Hippocampal formation (tissue), 2 donors: ENCODE results near the gene ST3GAL2.
"Not testable (repeated sequence)": the region's sequence is repeated elsewhere in the genome, so short reads cannot be mapped to it uniquely, and the experiment has no call there.

Source experiments
- DNase-seq, 2 donors: peaks; one replicate each; lab custom pipeline; 2025; lab: John Stamatoyannopoulos, UW

The ST3GAL2 gene

DNA sequence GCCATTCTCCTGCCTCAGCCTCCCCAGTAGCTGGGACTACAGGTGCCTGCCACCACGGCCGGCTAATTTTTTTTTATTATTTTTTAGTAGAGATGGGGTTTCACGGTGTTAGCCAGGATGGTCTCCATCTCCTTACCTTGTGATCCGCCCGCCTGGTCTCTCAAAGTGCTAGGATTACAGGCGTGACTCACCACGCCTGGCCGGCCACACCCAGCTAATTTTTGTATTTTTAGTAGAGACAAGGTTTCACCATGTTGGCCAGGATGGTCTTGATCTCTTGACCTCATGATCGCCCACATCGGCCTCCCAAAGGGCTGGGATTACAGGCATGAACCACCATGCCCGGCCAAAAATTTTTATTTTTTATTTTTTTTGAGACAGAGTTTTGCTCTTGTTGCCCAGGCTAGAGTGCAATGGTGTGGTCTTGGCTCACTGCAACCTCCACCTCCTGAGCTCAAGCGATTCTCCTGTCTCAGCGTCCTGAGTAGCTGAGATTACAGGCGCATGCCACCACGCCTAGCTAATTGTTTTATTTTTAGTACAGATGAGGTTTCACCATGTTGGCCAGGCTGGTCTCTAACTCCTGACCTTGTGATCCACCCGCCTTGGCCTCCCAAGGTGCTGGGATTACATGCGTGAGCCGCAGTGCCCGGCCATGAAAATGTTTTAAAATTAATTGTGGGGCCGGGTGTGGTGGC, 52.5 kb downstream of the ST3GAL2 start:
- not testable (repeated sequence) for DNase-seq

DNA sequence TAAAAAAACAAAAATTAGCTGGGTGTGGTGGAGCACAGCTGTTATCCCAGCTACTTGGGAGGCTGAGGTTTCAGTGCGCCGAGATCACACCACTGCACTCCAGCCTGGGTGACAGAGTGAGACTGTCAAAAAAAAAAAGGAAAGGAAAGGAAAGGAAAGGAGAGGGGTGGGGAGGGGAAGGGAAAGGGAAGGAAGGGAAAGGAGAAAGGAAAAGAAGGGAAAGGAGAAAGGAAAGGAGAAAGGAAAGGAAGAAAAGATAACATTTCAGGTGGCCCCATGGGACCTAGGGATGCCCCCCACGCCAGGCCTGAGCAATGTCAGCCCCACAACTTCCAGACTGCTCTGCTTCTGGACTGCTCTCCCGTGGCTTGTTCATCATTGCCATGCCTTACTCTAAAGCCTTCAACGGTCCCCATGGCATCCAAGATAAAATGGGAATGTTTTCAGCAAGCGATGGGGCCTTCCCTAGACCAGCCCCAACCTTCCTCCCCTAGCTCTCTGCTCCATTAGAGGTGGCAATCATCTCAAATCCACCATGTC, 55.4 kb downstream of the ST3GAL2 start:
- DNase-seq: no peak

DNA sequence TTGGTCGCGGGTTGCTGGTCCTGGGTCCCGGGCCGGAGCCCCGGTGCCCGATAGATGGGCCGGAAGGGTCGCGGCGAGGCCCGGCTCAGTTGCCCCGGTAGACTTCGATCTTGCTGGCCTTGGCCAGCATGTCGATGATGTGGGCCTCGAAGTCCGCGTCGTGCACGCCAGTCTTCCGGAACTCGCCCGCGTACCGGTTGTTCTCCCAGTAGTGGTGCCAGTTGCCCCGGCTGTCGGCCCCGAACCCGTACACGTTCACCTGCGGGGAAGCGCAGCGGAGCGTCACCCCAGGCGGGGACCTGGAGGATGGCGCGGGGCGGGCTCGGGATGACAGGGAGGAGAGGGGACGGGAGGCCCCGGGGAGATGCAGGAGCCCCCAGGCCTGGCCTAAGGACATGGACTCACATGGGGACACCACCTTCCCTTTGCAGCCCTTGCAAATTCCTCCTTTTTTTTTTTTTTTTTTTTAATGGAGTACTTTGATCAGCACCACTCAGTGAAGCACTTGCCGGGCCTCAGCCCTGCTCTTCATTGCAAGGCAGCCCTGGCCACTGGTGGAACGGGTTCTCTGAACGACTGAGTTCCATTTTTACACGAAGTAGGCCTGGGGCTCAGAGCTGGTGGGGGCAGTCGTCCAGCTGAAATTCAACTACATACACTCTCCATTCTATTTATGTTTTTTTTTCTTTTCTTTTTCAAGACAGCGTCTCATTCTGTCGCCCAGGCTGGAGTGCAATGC, 57.1 kb downstream of the ST3GAL2 start:
- DNase-seq: no peak

- peak; percentile 98 for DNase-seq
These were observed 57.8 kb downstream of the ST3GAL2 start for GRCh38 chr16:70380919-70381603.

DNA sequence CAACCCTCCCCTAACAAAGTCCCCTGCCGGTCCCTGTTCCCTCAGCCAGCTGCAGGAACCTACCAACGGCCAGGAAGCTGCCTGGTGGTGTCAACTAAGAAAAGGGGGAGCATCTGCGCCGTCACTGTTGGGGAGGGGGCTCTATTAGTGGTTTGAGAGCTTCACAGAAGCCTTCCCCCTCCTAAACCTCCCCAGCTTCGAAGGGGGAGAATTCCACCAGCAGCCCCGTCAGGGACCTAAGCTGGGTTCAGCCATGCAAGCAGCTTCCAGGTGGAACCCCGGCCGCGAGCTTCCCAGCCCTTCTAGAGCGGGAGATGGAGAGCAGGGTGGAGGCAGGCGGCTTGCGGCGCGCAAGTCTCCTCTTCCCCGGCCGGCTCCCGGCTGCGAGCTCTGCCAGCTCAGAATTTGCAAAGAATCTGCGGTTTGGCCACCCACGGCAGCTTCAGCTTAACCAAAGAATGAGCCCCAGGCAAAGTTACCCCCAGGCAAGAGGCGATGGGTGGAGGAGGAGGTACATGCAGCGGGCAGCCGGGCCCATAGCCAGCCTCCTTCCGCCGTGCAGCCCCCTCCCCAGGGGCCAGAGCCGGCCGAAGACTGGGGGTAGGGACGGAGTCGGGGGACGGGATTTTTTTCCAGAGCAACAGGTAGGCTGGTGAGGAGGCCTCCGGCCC, 58.5 kb downstream of the ST3GAL2 start:
- DNase-seq: peak in 1 of 2 donors; percentile 27

GRCh38 chr16:70378869-70379493, 59.9 kb downstream of the ST3GAL2 start:
- DNase-seq: no peak

DNA sequence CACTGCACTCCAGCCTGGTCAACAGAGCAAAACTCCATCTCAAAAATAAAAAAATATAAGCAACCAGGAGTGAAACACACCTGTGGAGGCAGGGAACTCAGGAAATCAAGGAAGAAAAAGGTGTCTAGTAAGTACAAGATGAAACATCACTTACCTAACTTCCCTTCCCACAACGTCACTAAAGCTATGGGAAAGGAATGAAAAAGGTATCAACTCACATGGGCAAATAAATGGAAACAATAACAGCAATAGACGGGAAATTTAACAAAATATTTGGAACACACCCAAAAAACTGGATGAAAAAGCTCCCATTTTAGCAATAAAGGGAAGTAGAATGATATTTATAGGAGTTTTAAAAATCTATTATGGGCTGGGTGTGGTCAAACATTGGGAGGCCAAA, 61.1 kb downstream of the ST3GAL2 start:
- DNase-seq: no peak

GRCh38 chr16:70375636-70376611, 63.0 kb downstream of the ST3GAL2 start:
- peak in 1 of 2 donors; percentile 41 for DNase-seq

- DNase-seq: no peak
These were observed 64.7 kb downstream of the ST3GAL2 start for GRCh38 chr16:70374213-70374612.

GRCh38 chr16:70372921-70373728, 65.8 kb downstream of the ST3GAL2 start:
- no peak for DNase-seq

GRCh38 chr16:70370924-70371323, 68.0 kb downstream of the ST3GAL2 start:
- DNase-seq: no peak

DNA sequence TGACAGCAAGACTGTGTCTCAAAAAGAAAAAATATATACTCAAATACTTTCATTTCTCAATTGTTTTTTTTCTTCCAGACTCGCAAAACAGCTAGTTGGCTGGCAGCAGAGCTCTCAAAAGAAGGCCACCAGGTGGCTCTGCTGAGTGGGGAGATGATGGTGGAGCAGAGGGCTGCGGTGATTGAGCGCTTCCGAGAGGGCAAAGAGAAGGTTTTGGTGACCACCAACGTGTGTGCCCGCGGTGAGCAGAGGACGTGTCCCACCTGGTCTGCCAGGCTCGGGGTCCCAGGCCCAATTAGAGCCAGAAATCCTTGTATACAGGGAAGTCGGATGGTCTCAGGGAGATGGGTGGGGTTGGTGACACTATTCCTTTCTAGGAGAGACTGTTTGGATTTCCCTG, 68.8 kb downstream of the ST3GAL2 start:
- DNase-seq: not testable (repeated sequence)

DNA sequence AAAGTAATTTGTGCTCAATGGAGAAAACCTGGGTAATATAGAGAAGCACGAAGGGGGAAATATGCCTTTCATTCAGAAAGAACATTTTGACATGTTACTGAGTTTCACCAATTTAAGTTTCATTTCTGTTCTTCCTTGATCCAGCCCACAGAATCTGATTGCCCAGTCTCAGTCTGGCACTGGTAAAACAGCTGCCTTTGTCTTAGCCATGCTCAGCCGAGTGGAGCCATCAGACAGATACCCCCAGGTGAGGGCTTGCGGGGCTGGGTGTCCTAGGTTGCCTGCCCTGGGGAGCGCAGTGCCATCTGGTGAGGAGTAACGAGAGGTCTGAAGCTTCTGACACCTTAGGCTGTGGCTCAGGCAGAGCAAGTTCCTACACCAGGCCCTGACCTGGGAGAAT, 74.5 kb downstream of the ST3GAL2 start:
- DNase-seq: no peak

DNA sequence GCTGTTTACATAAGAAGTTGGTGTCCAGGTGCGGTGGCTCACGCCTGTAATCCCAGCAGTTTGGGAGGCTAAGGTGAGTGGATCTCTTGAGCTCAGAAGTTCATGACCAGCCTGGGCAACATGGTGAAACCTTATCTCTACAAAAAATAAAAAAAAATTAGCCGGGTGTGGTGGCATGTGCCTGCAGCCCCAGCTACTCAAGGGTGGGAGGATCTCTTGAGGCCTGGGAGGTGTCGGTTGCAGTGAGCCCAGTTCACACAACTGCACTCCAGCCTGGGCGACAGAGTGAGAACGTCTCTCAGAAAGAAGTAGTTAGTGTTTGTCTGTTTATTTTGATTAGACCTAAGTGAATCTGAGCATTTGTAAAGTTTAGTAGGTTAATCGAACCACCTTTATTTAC, 79.3 kb downstream of the ST3GAL2 start:
- no peak for DNase-seq

DNA sequence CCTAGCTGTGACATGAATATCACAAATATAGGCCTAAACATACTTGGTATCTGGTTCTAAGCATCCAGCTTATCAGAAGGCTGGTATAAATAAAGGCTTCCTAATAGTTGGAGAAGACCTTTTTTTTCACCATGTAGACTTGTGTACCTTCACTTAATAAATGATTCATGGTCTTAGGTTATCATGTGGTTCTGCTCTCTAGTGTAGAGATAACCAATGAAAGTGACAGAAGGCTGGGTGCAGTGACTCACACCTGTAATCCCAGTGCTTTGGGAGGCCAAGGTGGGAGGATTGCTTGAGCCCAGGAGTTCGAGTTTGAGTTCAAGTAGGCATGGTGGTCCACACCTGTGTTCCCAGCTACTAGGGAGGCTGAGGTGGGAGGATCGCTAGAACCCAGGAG, 89.1 kb downstream of the ST3GAL2 start:
- DNase-seq: no peak

DNA sequence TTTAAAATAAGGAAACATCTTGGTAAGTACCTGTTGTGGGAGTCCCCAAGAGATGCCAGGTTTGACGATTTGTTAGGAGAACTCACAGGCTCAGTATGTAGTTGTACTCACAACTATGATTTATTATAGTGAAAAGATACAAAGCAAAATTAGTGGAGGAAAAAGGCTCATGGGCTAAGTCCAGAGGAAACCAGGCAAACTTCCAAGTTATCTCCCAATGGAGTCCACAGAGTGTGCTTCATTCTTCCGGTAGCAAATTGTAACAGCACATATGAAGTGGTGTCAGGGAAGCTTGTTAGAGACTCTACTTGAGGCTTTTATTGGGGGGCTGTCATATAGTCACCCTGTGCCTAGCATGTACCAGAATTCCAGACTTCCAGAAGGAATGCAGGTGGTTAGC, 89.9 kb downstream of the ST3GAL2 start:
- DNase-seq: no peak

- DNase-seq: no peak
These were observed 93.1 kb downstream of the ST3GAL2 start for GRCh38 chr16:70345840-70346239.

- DNase-seq: no peak
These were observed 96.9 kb downstream of the ST3GAL2 start for GRCh38 chr16:70342016-70342415.

GRCh38 chr16:70341600-70341999, 97.3 kb downstream of the ST3GAL2 start:
- no peak for DNase-seq

- no peak for DNase-seq
These were observed 101.1 kb downstream of the ST3GAL2 start for GRCh38 chr16:70337814-70338213.
